ENCODE measurements around the gene ZNF474. TPM values are rescaled to one million over a fixed set of nuclear protein-coding genes. Genes with fewer than 3 reads are reported as not detected.

The ZNF474 gene
- total and polyA plus RNA-seq, 7 donors, result 0.05 to 0.77 (median 0.16) TPM; not detected in 2

DNA sequence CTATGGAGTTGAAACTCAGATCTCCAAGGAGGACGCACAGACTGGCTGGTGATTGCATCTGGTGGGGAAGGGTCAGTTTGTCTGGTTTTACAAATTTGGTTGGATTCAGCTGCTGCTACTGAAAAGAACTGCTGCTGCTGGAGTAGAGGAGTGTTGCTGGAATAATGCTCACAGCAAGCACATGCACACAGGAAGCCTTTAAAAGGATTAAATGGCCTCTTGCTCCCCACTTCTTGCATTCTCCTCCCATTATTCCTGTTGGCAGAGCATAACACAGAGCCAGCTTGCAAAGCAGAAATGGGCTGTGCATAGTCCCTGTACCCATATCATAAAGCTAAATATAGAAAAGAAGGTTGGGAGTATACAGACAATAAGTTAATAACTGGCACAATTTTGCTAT is 16.6 kb downstream of the ZNF474 start:
- H3K4me3 ChIP-seq, result no peak overlapping the region
- DNase-seq, result no peak
- TF ChIP-seq, protein P1, sequence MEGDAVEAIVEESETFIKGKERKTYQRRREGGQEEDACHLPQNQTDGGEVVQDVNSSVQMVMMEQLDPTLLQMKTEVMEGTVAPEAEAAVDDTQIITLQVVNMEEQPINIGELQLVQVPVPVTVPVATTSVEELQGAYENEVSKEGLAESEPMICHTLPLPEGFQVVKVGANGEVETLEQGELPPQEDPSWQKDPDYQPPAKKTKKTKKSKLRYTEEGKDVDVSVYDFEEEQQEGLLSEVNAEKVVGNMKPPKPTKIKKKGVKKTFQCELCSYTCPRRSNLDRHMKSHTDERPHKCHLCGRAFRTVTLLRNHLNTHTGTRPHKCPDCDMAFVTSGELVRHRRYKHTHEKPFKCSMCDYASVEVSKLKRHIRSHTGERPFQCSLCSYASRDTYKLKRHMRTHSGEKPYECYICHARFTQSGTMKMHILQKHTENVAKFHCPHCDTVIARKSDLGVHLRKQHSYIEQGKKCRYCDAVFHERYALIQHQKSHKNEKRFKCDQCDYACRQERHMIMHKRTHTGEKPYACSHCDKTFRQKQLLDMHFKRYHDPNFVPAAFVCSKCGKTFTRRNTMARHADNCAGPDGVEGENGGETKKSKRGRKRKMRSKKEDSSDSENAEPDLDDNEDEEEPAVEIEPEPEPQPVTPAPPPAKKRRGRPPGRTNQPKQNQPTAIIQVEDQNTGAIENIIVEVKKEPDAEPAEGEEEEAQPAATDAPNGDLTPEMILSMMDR (IDR thresholded peaks at IDR 0.05), result no peak
- ATAC-seq, result no peak
- H3K36me3 ChIP-seq (ENCODE audit: insufficient read depth in 1 of 2, low read depth in 1 of 2), result no peaks in the 10 kb centered on the region
- no peaks in the 10 kb centered on the region for H3K4me1 ChIP-seq
- intact Hi-C loops (cut with DNase I), result no loop called here
- 86 to 100% (median 92%) methylated on average over 1 of the region's 1 CpG for WGBS, 3 donors
- no peaks in the 10 kb centered on the region for H3K27me3 ChIP-seq (ENCODE audit: insufficient read depth in 3 of 3, low read length in 2 of 3)
- no peaks in the 10 kb centered on the region for H3K9me3 ChIP-seq
- no peak overlapping the region for H3K27ac ChIP-seq

DNA sequence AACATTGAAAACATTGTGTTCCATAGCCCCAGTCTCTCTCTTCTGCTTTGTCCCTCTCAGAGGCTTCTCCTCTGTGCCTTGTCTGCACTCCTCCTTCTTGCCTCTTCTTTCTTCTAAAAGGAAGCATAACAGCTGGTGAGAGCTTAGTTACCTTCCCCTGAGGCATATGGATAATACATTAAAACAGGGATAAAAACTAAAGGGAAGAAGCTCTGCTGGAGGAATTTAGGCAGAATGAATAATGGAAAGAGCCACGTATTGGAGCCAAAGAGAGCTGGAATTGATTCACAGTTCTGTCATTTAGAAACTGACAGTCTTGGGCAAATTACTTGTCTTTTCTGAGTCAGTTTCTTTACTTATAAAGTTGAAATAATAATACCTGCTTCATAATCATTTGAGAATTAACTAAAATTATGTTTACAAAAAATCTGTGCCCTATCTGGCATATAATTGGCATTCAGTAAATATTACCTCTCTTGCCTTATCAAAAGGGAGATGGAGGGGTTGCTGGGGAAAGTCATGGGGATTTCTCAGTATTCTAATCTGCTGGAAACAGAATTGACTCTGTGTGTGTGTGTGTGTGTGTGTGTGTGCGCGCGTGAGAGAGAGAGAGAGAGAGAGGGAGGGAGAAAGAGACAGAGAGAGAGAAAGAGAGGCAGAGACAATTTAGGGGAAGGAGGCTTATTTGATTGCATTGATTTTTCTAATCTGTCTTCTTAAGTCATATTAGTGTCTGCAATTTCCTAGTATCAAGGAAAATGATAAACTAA is 20.2 kb downstream of the ZNF474 start:
- no peak for DNase-seq
- Histone ChIP-seq H3K4me1 (no peaks in the 10 kb centered on the region), H3K9me3 (no peaks in the 10 kb centered on the region), H3K36me3 (ENCODE audit: insufficient read depth in 1 of 2, low read depth in 1 of 2) (no peaks in the 10 kb centered on the region), H3K27ac (no peak overlapping the region), H3K4me3 (no peak overlapping the region), H3K27me3 (ENCODE audit: insufficient read depth in 3 of 3, low read length in 2 of 3) (no peaks in the 10 kb centered on the region)
- ATAC-seq, result no peak
- WGBS, 3 donors, result 57 to 68% (median 65%) methylated on average over 4 of the region's 4 CpGs
- TF ChIP-seq, protein P1 (IDR thresholded peaks at IDR 0.05), result no peak
- intact Hi-C loops (cut with DNase I), result no loop called here

DNA sequence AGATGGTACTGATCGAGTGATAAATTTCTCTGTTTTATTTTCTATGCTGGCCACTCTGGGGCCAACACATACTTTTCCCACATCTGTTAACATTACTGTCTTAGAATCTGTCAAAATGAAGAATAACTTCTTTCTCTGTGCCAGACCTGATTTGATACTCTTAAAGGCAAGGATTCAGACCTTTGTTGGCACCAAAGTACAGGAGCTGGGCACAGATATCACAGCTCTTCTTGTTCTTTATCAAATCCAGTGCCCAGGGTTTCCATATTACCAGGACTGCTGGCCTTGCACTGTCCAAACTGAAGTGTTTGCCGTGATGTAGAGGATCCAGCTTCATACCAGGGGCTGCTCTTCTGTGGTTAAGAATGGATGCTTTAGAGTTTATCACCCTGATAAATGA is 20.9 kb downstream of the ZNF474 start:
- ATAC-seq, result no peak
- TF ChIP-seq, protein P1 (IDR thresholded peaks at IDR 0.05), result no peak
- Histone ChIP-seq H3K4me1 (no peaks in the 10 kb centered on the region), H3K27me3 (ENCODE audit: insufficient read depth in 3 of 3, low read length in 2 of 3) (no peaks in the 10 kb centered on the region), H3K4me3 (no peak overlapping the region), H3K27ac (no peak overlapping the region), H3K36me3 (ENCODE audit: insufficient read depth in 1 of 2, low read depth in 1 of 2) (no peaks in the 10 kb centered on the region), H3K9me3 (no peaks in the 10 kb centered on the region)
- 60 to 62% (median 60%) methylated on average over 2 of the region's 2 CpGs for WGBS, 3 donors
- DNase-seq, result no peak
- intact Hi-C loops (cut with DNase I), result no loop called here

DNA sequence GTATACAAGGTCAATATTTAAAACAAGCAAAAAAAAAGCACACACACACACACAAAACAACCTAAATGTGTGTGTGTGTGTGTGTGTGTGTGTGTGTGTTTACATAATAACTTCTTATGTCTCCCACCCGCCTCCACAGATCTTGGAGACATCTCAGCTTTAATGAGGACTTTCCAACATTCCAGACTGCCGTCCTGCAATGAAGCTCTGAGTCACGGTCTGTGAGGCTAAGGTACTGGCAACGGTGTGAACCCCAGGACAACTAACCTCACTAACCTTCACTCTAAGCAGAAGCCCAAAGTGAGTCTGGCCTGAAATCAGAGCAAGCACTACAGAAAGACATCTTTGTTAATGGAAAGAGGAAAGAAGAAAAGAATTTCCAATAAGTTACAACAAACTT is 22.3 kb downstream of the ZNF474 start:
- DNase-seq (no peak), ATAC-seq (no peak)
- WGBS, 3 donors, result 59 to 73% (median 66%) methylated on average over 4 of the region's 4 CpGs
- Histone ChIP-seq H3K9me3 (no peaks in the 10 kb centered on the region), H3K4me1 (no peaks in the 10 kb centered on the region), H3K27ac (no peak overlapping the region), H3K36me3 (ENCODE audit: insufficient read depth in 1 of 2, low read depth in 1 of 2) (no peaks in the 10 kb centered on the region), H3K27me3 (ENCODE audit: insufficient read depth in 3 of 3, low read length in 2 of 3) (no peaks in the 10 kb centered on the region), H3K4me3 (no peak overlapping the region)
- intact Hi-C loops (cut with DNase I), result no loop called here
- TF ChIP-seq, protein P1 (IDR thresholded peaks at IDR 0.05), result no peak

All from psoas muscle (tissue), 8 donors.